Thyroid gland (tissue), 4 donors: ENCODE results near the gene CADPS. TPM values are rescaled to one million over a fixed set of nuclear protein-coding genes. Genes with fewer than 3 reads are reported as not detected.
A peak's percentile ranks its signal among the peaks of the same experiment; 100 is the strongest.

Experiments used
- DNase-seq, 2 donors: peaks; one replicate each; pipeline ENCODE4 v3.0.0-alpha.2; 2019
- H3K27ac ChIP-seq, 3 donors: fragments of 200-600 bp; sonication (generic); 1 replicate in 2 of 3; 2 replicates in 1 of 3; pipeline ENCODE4 v1.5.1; 2016 to 2019; ENCODE audit warnings: mild to moderate bottlenecking in 1 of 3, moderate library complexity in 1 of 3
- H3K27me3 ChIP-seq: fragments of 200-600 bp; sonication (generic); one replicate; pipeline ENCODE4 v1.5.1; 2019
- H3K36me3 ChIP-seq, 2 donors: fragments of 200-600 bp; sonication (generic); one replicate each; pipeline ENCODE4 v1.5.1; 2016 to 2019
- H3K4me1 ChIP-seq, 2 donors: fragments of 200-600 bp; sonication (generic); one replicate each; pipeline ENCODE4 v1.5.1; 2017 to 2019
- H3K4me3 ChIP-seq, 3 donors: fragments of 200-600 bp; sonication (generic); replicated peaks in 1 of 3; 1 replicate in 2 of 3; 2 replicates in 1 of 3; pipeline ENCODE4 v1.5.1; 2016; ENCODE audit warnings: mild to moderate bottlenecking in 1 of 3
- H3K9me3 ChIP-seq: fragments of 200-600 bp; sonication (generic); one replicate; pipeline ENCODE4 v1.5.1; 2017
- CTCF ChIP-seq, 6 experiments: fragments of 200-600 bp in 3 of 6; fragments of 450-650 bp in 3 of 6; sonication (generic) in 3 of 6; IDR thresholded peaks; one replicate each; pipeline ENCODE4 v1.5.1; 2016 to 2019; ENCODE audit warnings: antibody characterized with exemption in 6 of 6, mild to moderate bottlenecking in 2 of 6, inconsistent platforms in 1 of 6, moderate library complexity in 1 of 6
- POLR2A ChIP-seq, 2 donors: fragments of 450-650 bp; IDR thresholded peaks; one replicate each; pipeline ENCODE4 v1.6.1; 2017; ENCODE audit warnings: antibody characterized with exemption in 2 of 2, mild to moderate bottlenecking in 2 of 2, moderate library complexity in 1 of 2
- WGBS, 2 donors: methylation state at CpG; one replicate each; pipeline ENCODE4 v1.1.5; 2017; 5-methylcytosine and 5-hydroxymethylcytosine counted together
- intact Hi-C: fragments of 100-400 bp; cut with DNase I; formaldehyde crosslinking; loops from one replicate; pipeline ENCODE4 v1.15.1; 2023
- total RNA-seq, 4 donors: library from RNA; depleted of rRNA; stranded (reverse); fragments of >200 nt; gene quantifications; one replicate each; pipeline ENCODE4 v1.2.3, GENCODE V29; 2016

CADPS gene
- total RNA-seq, 4 donors from 2014 or later, result 1.6 to 9.5 TPM; not detected in 2

- H3K36me3 ChIP-seq, result no peaks in the 10 kb centered on the region
- no peaks in the 10 kb centered on the region for H3K4me1 ChIP-seq
- intact Hi-C loops, result no loop called here
- 54 to 56% methylated on average over 10 of the region's 10 CpGs for WGBS, 2 donors
- no peak overlapping the region for H3K27ac ChIP-seq
- no peak for DNase-seq
- H3K27me3 ChIP-seq, result no peaks in the 10 kb centered on the region
- H3K9me3 ChIP-seq, result no peaks in the 10 kb centered on the region
- no peak overlapping the region for H3K4me3 ChIP-seq
- TF ChIP-seq POLR2A (IDR thresholded peaks at IDR 0.05) (no peak), CTCF (IDR thresholded peaks at IDR 0.05) (no peak)
These were observed 202.8 kb downstream of the CADPS start for GRCh38 chr3:62672270-62672987.

GRCh38 chr3:62670351-62670750, 204.9 kb downstream of the CADPS start:
- DNase-seq, result no peak
- Histone ChIP-seq H3K4me1 (no peaks in the 10 kb centered on the region), H3K27me3 (no peaks in the 10 kb centered on the region), H3K4me3 (no peak overlapping the region), H3K9me3 (no peaks in the 10 kb centered on the region), H3K36me3 (no peaks in the 10 kb centered on the region), H3K27ac (no peak overlapping the region)
- intact Hi-C loops, result no loop called here
- no peak for TF ChIP-seq POLR2A (IDR thresholded peaks at IDR 0.05)

GRCh38 chr3:62669161-62669560, 206.1 kb downstream of the CADPS start:
- no peak for TF ChIP-seq CTCF (IDR thresholded peaks at IDR 0.05)
- no peak for TF ChIP-seq POLR2A (IDR thresholded peaks at IDR 0.05)
- intact Hi-C loops, result loop anchor here (10.0 kb wide), 2 partner anchors 526 to 556 kb away; no protein-coding TSS in a partner anchor
- no peak for DNase-seq
- H3K27me3 ChIP-seq, result no peaks in the 10 kb centered on the region
- H3K4me3 ChIP-seq, result no peak overlapping the region
- no peak overlapping the region for H3K27ac ChIP-seq
- no peaks in the 10 kb centered on the region for H3K36me3 ChIP-seq
- H3K4me1 ChIP-seq, result no peaks in the 10 kb centered on the region
- no peaks in the 10 kb centered on the region for H3K9me3 ChIP-seq
- WGBS, 2 donors, result 82 to 95% methylated on average over 1 of the region's 1 CpG

- Histone ChIP-seq H3K27me3 (no peaks in the 10 kb centered on the region), H3K4me1 (peaks cover 0 to under 1% of the 10 kb centered on the region in 2 donors), H3K9me3 (no peaks in the 10 kb centered on the region), H3K36me3 (no peaks in the 10 kb centered on the region), H3K27ac (no peak overlapping the region), H3K4me3 (no peak overlapping the region)
- WGBS, 2 donors, result 82 to 86% methylated on average over 5 of the region's 5 CpGs
- TF ChIP-seq CTCF (IDR thresholded peaks at IDR 0.05) (peak in 1 of 6 experiments; percentile 8), POLR2A (IDR thresholded peaks at IDR 0.05) (no peak)
- intact Hi-C loops, result loop anchor here (10.0 kb wide), 2 partner anchors 527 to 557 kb away; no protein-coding TSS in a partner anchor
- no peak for DNase-seq
These were observed 207.5 kb downstream of the CADPS start for GRCh38 chr3:62667714-62668113.

- TF ChIP-seq CTCF (IDR thresholded peaks at IDR 0.05), result peak; percentile 21 to 96 (median 80)
- no peak for TF ChIP-seq POLR2A (IDR thresholded peaks at IDR 0.05)
- intact Hi-C loops, result loop anchor here (10.0 kb wide), 2 partner anchors 529 to 559 kb away; no protein-coding TSS in a partner anchor
- WGBS, 2 donors, result 11 to 13% methylated on average over 10 of the region's 10 CpGs
- no peak overlapping the region for H3K4me3 ChIP-seq
- no peaks in the 10 kb centered on the region for H3K27me3 ChIP-seq
- H3K27ac ChIP-seq, result no peak overlapping the region
- H3K36me3 ChIP-seq, result no peaks in the 10 kb centered on the region
- peak; percentile 82 to 89 for DNase-seq
- H3K4me1 ChIP-seq, result peaks cover 0 to 9% of the 10 kb centered on the region in 2 donors
- no peaks in the 10 kb centered on the region for H3K9me3 ChIP-seq
These were observed 209.4 kb downstream of the CADPS start for GRCh38 chr3:62665627-62666437.
